ENCODE data around the gene MYRF. TPM values are rescaled to one million over a fixed set of nuclear protein-coding genes. Genes with fewer than 3 reads are reported as not detected.

Gene MYRF
- total RNA-seq, 1 experiment from 2014 or later, result 91.4 TPM

- H3K27ac Mint-ChIP-seq (ENCODE audit: unreplicated experiment), result no peak overlapping the region
- no peak overlapping the region for H3K4me3 Mint-ChIP-seq (ENCODE audit: low read depth, unreplicated experiment)
These were observed 20.9 kb downstream of the MYRF start for GRCh38 chr11:61773356-61773755.

GRCh38 chr11:61773809-61774208 lies 21.4 kb downstream of the MYRF start:
- TF ChIP-seq, protein P1, sequence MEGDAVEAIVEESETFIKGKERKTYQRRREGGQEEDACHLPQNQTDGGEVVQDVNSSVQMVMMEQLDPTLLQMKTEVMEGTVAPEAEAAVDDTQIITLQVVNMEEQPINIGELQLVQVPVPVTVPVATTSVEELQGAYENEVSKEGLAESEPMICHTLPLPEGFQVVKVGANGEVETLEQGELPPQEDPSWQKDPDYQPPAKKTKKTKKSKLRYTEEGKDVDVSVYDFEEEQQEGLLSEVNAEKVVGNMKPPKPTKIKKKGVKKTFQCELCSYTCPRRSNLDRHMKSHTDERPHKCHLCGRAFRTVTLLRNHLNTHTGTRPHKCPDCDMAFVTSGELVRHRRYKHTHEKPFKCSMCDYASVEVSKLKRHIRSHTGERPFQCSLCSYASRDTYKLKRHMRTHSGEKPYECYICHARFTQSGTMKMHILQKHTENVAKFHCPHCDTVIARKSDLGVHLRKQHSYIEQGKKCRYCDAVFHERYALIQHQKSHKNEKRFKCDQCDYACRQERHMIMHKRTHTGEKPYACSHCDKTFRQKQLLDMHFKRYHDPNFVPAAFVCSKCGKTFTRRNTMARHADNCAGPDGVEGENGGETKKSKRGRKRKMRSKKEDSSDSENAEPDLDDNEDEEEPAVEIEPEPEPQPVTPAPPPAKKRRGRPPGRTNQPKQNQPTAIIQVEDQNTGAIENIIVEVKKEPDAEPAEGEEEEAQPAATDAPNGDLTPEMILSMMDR (IDR thresholded peaks at IDR 0.05; ENCODE audit: unreplicated experiment), result no peak
- H3K27ac Mint-ChIP-seq (ENCODE audit: unreplicated experiment), result no peak overlapping the region
- BruUV-seq (replicated peaks), result no TSS peak
- CTCF ChIA-PET, result no interaction called here
- no peak for DNase-seq
- intact Hi-C loops (cut with micrococcal nuclease; ENCODE audit: unreplicated experiment), result no loop called here
- no peaks in the 10 kb centered on the region for H3K27me3 Mint-ChIP-seq (ENCODE audit: unreplicated experiment)
- no peaks in the 10 kb centered on the region for H3K9me3 Mint-ChIP-seq (ENCODE audit: low read depth, unreplicated experiment)
- H3K36me3 Mint-ChIP-seq (ENCODE audit: insufficient read depth, unreplicated experiment), result peaks cover 38% of the 10 kb centered on the region
- H3K4me3 Mint-ChIP-seq (ENCODE audit: low read depth, unreplicated experiment), result no peak overlapping the region
- H3K4me1 Mint-ChIP-seq (ENCODE audit: low read depth, unreplicated experiment), result no peaks in the 10 kb centered on the region

More at GRCh38 chr11:61773356-61773755, 20.9 kb downstream of the MYRF start:
- Mint-ChIP-seq H3K9me3 (ENCODE audit: low read depth, unreplicated experiment) (no peaks in the 10 kb centered on the region), H3K36me3 (ENCODE audit: insufficient read depth, unreplicated experiment) (peaks cover 34% of the 10 kb centered on the region), H3K4me1 (ENCODE audit: low read depth, unreplicated experiment) (no peaks in the 10 kb centered on the region), H3K27me3 (ENCODE audit: unreplicated experiment) (no peaks in the 10 kb centered on the region)
- CTCF ChIA-PET, result no interaction called here
- DNase-seq, result no peak
- TF ChIP-seq, protein P1 (IDR thresholded peaks at IDR 0.05; ENCODE audit: unreplicated experiment), result no peak
- intact Hi-C loops (cut with micrococcal nuclease; ENCODE audit: unreplicated experiment), result no loop called here
- BruUV-seq (replicated peaks), result no TSS peak

GRCh38 chr11:61774411-61774810 lies 22.0 kb downstream of the MYRF start:
- H3K4me1 Mint-ChIP-seq (ENCODE audit: low read depth, unreplicated experiment), result no peaks in the 10 kb centered on the region
- no peaks in the 10 kb centered on the region for H3K27me3 Mint-ChIP-seq (ENCODE audit: unreplicated experiment)
- intact Hi-C loops (cut with micrococcal nuclease; ENCODE audit: unreplicated experiment), result no loop called here
- CTCF ChIA-PET, result interaction anchor here (1.8 kb wide), 1 partner anchor 27 kb away, joined by 6 read pairs; no protein-coding TSS in a partner anchor
- BruUV-seq (replicated peaks), result no TSS peak
- TF ChIP-seq, protein P1 (IDR thresholded peaks at IDR 0.05; ENCODE audit: unreplicated experiment), result no peak
- peaks cover 39% of the 10 kb centered on the region for H3K36me3 Mint-ChIP-seq (ENCODE audit: insufficient read depth, unreplicated experiment)
- H3K9me3 Mint-ChIP-seq (ENCODE audit: low read depth, unreplicated experiment), result no peaks in the 10 kb centered on the region
- no peak overlapping the region for H3K4me3 Mint-ChIP-seq (ENCODE audit: low read depth, unreplicated experiment)
- no peak overlapping the region for H3K27ac Mint-ChIP-seq (ENCODE audit: unreplicated experiment)
- no peak for DNase-seq

GRCh38 chr11:61775106-61775505 lies 22.7 kb downstream of the MYRF start:
- CTCF ChIA-PET, result interaction anchor here (0.7 to 1.8 kb wide), 3 partner anchors 24 to 86 kb away, joined by 3 to 8 read pairs (median 6); no protein-coding TSS in a partner anchor
- intact Hi-C loops (cut with micrococcal nuclease; ENCODE audit: unreplicated experiment), result no loop called here
- Mint-ChIP-seq H3K27me3 (ENCODE audit: unreplicated experiment) (no peaks in the 10 kb centered on the region), H3K4me1 (ENCODE audit: low read depth, unreplicated experiment) (no peaks in the 10 kb centered on the region), H3K36me3 (ENCODE audit: insufficient read depth, unreplicated experiment) (peaks cover 46% of the 10 kb centered on the region), H3K27ac (ENCODE audit: unreplicated experiment) (no peak overlapping the region), H3K9me3 (ENCODE audit: low read depth, unreplicated experiment) (no peaks in the 10 kb centered on the region), H3K4me3 (ENCODE audit: low read depth, unreplicated experiment) (no peak overlapping the region)
- TF ChIP-seq, protein P1 (IDR thresholded peaks at IDR 0.05; ENCODE audit: unreplicated experiment), result no peak
- no peak for DNase-seq
- BruUV-seq (replicated peaks), result no TSS peak
